ENCODE measurements around the gene DNAI4.
"Not testable (repeated sequence)": the region's sequence is repeated elsewhere in the genome, so short reads cannot be mapped to it uniquely, and the experiment has no call there.

DNAI4 gene

GRCh38 chr1:66927528-66927927 lies 2.9 kb upstream of the DNAI4 start:
- DNase-seq: no peak

- no peak for DNase-seq
Measured at GRCh38 chr1:66925944-66926343, 1.3 kb upstream of the DNAI4 start.

DNA sequence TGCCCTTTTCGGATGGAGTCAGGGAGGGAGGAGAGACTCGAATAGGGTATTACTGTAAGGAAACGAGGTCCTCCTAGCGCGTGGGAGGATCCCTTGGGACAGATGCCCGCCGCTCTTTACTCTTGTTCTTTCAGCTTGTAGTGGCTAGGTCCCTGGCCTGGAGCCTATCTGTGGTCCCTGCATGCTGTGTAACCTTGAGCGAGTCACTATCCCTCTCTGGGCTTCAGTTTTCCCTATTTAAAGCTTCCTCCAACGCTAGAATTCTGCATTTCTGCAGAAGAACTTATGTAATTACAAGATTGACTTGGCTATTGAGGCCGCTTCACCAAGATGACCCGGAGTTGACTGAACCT lies 878 bp upstream of the DNAI4 start:
- DNase-seq: peak; percentile 75

DNA sequence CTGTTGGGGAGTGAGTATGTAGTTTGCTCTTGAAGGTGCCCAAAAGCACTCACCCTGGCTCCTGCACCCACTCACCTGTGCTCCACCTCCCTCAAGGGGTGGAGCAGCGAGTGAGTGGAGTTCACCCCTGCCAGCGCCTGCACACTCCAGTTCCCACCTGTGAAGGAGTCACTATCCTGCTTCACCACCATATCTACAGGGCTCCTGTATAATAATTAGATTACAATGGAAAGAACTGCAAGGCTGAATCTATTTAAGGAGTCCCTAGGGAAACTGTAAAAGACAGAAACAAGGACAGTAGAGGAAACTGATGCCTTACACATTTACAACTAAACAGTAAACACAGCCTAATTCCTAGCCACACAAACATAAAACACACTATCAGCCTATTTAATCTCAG lies 4.1 kb downstream of the DNAI4 start:
- no peak for DNase-seq

- DNase-seq: no peak
Measured at GRCh38 chr1:66919828-66920227, 4.8 kb downstream of the DNAI4 start.

DNA sequence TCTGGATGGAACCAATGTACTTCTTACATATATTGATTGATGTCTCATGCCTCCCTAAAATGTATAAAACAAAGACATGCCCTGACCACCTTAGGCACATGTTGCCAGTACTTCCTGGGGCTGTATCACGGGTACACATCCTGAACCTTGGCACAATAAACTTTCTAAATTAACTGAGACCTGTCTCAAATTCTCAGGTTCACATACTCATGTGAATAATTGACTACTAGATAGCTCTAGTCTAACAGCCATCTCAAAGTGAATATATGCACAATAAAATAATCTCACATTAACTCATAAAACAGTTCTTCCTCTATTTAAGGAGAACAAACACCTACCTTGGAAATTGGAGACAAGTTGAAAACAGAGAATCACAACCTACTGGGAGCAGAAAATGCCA lies 5.6 kb downstream of the DNAI4 start:
- DNase-seq: no peak

DNA sequence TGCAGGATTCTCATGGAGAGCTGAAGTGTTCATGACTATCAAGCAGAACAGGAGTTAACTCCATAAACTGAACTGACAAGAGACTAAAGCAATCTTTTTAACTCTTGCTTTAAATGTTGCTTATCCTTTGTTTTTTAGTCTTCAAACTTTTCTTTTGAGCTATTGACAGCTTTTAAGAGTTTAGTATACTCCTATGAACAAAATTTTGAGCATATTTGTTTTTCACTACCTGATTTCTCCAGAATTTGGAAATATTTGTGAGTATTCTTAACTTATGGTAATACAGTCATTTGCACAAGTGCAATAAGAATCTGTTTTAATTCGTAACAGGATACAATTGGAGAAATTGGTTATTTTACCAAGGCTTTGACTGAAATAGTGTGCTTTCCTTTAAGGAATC lies 7.2 kb downstream of the DNAI4 start:
- no peak for DNase-seq

DNA sequence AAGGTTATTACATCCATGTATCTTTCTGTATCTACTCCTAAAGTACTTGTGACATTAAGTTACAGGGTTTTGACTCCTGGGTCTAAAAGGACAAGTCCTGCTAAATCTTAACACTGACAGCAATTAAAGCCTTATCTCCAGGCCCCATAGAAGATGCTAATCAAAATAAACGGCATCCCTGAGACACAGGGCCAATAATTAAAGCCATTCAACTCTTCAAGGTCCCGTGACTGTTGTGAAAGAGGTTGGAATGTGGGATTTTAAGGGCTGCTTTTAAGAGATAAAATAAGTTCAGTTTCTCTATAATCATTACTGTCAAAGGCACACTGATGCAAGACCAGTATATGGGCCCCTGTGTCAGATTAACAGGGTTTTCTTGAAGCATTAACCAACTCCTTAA lies 8.3 kb downstream of the DNAI4 start:
- no peak for DNase-seq

DNA sequence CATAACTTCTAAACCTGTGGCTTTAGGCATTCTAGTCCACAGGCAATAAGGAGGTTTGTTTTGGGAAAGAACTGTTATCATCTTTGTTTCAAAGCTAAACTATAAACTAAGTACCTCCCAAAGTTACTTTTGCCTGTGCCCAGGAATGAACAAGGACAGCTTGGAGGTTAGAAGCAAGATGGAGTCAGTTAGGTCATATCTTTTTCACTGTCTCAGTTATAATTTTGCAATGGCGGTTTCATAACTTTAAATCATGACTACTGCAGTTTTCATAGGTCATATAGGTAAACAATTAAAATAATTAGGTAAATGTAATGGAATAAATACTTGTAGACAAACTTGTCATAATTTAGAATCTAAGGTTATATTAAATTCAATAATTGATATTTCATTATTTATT lies 9.5 kb downstream of the DNAI4 start:
- DNase-seq: not testable (repeated sequence)

- DNase-seq: no peak
Measured at GRCh38 chr1:66893712-66894111, 30.9 kb downstream of the DNAI4 start.

DNA sequence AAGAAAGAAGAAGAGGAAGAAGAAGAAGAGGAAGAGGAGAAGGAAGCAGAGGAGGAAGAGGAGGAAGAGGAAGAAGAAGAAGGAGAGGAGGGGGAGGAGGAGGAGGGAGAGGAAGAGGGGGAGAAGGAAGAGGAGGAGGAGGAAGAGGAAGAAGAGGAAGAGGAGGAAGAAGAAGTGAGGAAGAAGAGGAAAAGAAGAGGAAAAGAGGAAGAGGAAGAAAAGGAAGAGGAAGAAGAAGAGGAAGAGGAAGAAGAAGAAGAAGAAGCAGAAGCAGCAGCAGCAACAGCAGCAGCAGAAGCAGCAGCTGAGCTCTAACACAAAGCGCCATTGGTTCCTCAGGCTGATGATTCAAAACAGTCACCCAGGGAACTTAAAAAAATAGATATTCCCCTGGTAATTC lies 34.0 kb downstream of the DNAI4 start:
- no peak for DNase-seq

- no peak for DNase-seq
Measured at GRCh38 chr1:66889030-66889429, 35.6 kb downstream of the DNAI4 start.

DNA sequence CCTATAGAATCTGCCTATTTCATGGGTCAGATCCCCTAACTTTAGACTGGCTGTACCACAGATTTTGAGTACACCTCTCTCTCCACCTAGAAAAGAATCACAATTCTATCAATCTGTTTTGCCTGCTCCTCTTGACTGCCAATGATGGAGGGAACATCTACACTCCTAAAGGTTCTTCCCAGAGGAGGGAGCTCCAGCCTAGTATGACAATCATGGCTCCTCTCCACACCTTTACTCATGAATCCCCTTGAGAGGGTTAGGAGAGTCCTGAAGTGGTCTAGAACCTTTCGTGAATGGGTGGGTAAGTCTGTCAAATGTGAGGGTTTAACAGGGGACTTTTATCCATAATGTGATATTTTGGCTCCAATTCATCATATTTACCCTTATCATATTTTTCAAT lies 48.0 kb downstream of the DNAI4 start:
- DNase-seq: no peak

GRCh38 chr1:66873111-66873510 lies 51.5 kb downstream of the DNAI4 start:
- no peak for DNase-seq

DNA sequence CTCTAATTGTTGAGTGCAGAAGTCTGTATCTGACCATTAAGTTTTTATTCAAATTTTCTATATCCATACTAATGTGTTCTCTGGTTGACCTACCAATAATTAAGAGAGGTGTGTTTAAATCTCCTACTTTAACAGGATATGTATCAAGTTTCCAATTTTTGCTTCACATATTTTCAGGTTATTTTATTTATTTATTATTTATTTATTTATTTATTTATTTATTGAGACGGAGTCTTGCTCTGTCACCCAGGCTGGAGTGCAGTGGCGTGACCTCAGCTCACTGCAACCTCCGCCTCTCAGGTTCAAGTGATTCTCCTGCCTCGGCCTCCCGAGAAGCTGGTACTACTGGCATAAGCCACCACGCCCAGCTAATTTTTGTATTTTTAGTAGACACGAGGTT lies 52.6 kb downstream of the DNAI4 start:
- not testable (repeated sequence) for DNase-seq

- no peak for DNase-seq
Measured at GRCh38 chr1:66867501-66867900, 57.2 kb downstream of the DNAI4 start.

DNA sequence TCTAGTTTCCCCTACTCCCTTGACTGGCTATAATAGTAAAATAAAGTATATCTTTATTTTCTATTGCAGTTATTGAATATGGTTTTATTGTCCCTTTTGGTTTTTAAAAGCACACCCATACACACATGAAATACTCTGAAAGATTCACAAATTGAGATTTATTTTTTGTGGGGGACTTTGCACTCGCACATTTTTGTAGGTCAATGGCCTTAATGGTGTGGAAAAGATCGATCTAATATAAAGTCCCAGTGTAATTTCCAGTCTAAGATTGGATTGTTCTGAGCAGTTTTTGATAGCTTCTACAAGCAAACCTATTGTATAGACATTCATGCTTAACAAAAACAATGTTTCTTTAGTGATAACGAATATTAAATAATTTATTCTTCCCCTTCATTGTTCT lies 64.1 kb downstream of the DNAI4 start:
- no peak for DNase-seq

DNA sequence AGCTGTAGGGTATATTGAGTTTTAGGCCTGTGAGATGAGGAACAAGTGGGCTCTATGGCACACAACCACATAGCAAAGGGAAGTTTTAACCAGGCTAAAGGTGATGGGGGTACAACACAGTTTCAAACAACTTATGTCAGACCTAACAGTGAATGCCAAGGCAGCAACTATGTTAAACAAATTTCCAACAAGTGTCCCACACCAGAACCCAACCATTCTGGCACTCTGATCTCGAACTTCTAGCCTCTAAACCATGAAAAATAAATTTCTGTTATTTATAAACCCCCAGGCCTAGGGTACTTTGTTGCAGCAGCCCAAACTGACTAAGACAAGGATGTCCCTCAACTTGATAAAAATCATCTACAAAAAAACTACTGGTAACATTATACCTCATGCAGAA lies 71.3 kb downstream of the DNAI4 start:
- no peak for DNase-seq

DNA sequence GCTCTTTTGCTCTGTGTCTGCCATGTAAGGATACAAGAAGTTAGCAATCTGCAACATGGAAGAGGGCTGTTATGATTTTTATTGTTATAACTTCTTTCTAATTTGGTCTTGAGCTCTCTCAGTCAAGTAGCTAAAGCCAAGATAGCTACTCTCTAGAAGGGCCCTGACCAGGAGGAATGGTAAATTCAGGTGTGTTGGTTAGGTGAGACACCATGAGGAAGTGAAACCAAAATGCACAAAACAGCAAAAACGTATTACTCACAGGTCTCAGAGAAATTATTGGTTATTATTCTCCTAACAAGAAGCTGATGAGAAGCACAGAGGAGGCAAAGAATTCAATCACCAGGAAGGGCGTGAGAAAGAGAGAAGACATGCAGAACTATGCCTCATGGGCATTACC lies 71.8 kb downstream of the DNAI4 start:
- DNase-seq: no peak

DNA sequence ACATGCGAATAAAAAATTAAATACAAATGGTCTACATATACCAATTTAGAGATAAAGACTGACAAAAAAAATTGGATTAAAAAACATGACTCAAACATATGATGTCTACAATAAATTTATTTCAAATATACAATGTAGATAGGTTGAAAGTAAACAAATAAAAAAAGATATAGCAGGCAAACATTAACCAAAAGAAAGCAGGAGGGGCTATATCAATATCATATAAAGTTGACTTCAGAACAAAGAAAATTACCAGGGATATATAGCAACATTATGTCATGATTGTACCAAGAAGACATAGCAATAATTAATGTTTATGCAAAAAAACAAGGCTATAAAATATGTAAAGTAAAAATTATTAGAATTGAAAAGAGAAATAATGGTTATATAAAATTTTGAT lies 73.7 kb downstream of the DNAI4 start:
- no peak for DNase-seq

- DNase-seq: no peak
Measured at GRCh38 chr1:66848193-66848592, 76.5 kb downstream of the DNAI4 start.

DNA sequence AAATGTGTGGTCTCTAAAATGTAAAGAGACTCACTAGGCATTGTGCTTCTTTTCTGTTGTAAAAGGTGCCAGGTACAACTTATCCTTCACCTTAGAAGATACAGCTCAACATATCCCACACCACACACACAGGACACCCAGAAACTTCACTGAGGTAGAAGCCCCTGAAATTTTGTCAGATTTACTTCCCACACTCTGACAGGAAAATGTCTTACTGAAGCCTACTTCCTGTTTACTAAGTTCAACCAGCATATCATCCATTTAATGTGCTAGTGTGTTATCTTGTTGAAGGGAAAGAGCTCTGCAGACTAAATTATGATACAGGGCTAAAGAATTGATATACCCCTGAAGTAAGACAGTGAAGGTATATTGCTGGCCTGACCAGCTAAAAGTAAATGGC lies 83.7 kb downstream of the DNAI4 start:
- no peak for DNase-seq

DNA sequence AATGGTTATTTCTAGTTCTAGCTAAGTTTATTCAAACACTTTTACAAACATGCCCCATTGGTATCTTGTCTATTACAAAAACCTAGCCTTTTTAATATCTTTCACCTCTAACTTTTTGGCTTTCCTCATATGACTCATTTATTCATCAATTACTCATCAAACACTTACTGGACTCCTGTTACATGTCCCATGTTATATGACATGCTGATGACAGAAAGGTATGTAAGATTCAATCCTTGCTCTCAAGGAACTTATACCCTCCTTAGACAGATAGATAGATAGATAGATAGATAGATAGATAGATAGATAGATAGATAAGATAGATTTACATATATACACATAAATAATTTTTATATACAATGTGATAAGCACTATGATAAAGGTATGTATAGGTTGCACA lies 89.7 kb downstream of the DNAI4 start:
- DNase-seq: no peak

DNA sequence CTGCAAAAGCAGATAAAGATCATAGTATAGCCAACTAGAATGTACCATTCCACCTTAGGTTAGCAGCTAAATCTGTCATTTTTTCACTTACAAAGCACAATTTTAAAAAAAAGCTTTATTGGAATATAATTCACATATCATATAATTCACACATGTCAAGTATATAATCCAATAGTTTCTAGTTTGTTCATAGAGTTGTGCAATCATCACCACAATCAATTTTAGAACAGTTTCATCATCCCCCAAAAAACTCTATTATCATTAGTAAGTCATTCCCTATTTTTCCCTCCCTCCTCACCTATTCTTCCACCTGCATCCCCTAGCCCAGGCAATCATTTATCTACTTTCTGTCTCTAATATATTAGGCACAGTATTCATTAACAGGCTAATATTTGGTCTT lies 91.5 kb downstream of the DNAI4 start:
- no peak for DNase-seq

DNA sequence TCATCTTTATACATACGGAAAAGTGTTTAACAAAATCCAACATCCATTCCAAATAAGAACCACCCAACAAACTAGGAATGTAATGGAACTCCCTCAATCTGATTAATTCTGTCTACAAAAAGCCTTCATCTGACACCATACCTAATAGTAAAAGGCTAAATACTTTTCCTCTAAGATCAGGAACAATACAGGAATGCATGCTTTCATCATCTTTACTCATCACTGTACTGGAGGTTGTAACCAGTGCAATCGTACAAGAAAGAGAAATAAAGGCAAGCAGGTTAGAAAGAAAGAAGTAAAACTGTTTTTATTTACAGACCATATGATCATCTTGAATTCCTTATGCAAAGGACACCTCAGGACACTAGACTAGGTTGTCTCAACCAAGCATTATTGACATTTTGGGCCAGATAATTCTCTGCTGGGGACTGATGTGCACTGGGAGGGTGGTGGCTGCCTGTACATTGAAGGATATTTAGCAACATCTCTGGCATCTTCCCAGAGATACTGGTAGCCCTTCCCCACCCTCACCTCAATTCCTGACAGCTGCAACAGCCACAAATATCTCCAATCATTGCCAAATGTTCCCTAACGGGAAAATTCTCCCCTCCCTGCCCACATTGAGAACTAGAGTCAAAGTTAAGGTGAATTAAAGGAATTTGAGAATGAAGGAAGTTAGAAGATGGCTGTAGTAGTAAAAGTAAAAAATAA lies 93.0 kb downstream of the DNAI4 start:
- no peak for DNase-seq

- no peak for DNase-seq
Measured at GRCh38 chr1:66824771-66825170, 99.9 kb downstream of the DNAI4 start.
